Keratinocyte (primary cell): Measurements from ENCODE around the gene CCS. TPM values are rescaled to one million over a fixed set of nuclear protein-coding genes. Genes with fewer than 3 reads are reported as not detected.

ENCODE experiments used
- DNase-seq: peaks from one replicate; pipeline ENCODE4 v3.0.0-alpha.2; 2011; ENCODE audit warnings: low read depth, missing footprints, low spot score
- FAIRE-seq: peaks from 2 replicates; lab custom pipeline; 2011; peaks lifted over from hg19 to GRCh38; lab: Jason Lieb, UNC
- H2AFZ ChIP-seq: 2 replicates; pipeline ENCODE4 v1.6.0; 2012; ENCODE audit warnings: low read length, control low read depth, inconsistent platforms; ENCODE audit not compliant: control insufficient read depth
- H3K27ac ChIP-seq: 2 replicates; pipeline ENCODE4 v1.5.1; 2011; ENCODE audit warnings: low read length; ENCODE audit not compliant: control insufficient read depth, insufficient read depth
- H3K27me3 ChIP-seq: 3 replicates; pipeline ENCODE4 v1.6.0; 2011; ENCODE audit warnings: low read length; ENCODE audit not compliant: control insufficient read depth, insufficient read depth; ENCODE audit errors: extremely low read depth
- H3K36me3 ChIP-seq, 2 experiments: 2 replicates in 1 of 2; 3 replicates in 1 of 2; pipeline ENCODE4 v1.5.1; 2011; ENCODE audit warnings: low read length in 2 of 2, mild to moderate bottlenecking in 1 of 2; ENCODE audit not compliant: control insufficient read depth in 2 of 2, insufficient read depth in 2 of 2; ENCODE audit errors: extremely low read depth in 1 of 2
- H3K4me1 ChIP-seq: 3 replicates; pipeline ENCODE4 v1.5.1; 2011; ENCODE audit warnings: low read length; ENCODE audit not compliant: control insufficient read depth, insufficient read depth; ENCODE audit errors: extremely low read depth
- H3K4me2 ChIP-seq: 3 replicates; pipeline ENCODE4 v1.6.0; 2011; ENCODE audit warnings: low read depth, low read length; ENCODE audit not compliant: control insufficient read depth, insufficient read depth; ENCODE audit errors: extremely low read depth
- H3K4me3 ChIP-seq, 3 experiments: fragments of 200-600 bp in 1 of 3; sonication (generic) in 1 of 3; 2 replicates in 2 of 3; 3 replicates in 1 of 3; pipeline ENCODE4 v1.5.1; 2011 to 2016; ENCODE audit warnings: low read length in 3 of 3, mild to moderate bottlenecking in 3 of 3, control low read depth in 2 of 3, inconsistent platforms in 1 of 3, low read depth in 1 of 3, mixed read lengths in 1 of 3, mixed run types in 1 of 3, moderate library complexity in 1 of 3; ENCODE audit not compliant: control insufficient read depth in 2 of 3, insufficient read depth in 2 of 3; ENCODE audit errors: extremely low read depth in 1 of 3
- H3K79me2 ChIP-seq: 2 replicates; pipeline ENCODE4 v1.6.0; 2012; ENCODE audit warnings: low read length; ENCODE audit not compliant: control insufficient read depth, insufficient read depth
- H3K9ac ChIP-seq: 3 replicates; pipeline ENCODE4 v1.6.0; 2011; ENCODE audit warnings: low read length; ENCODE audit not compliant: control insufficient read depth, insufficient read depth; ENCODE audit errors: extremely low read depth
- H3K9me1 ChIP-seq: 3 replicates; pipeline ENCODE4 v1.6.0; 2011; ENCODE audit warnings: low read length; ENCODE audit not compliant: control insufficient read depth, insufficient read depth; ENCODE audit errors: extremely low read depth
- H3K9me3 ChIP-seq: 2 replicates; pipeline ENCODE4 v1.5.1; 2012; ENCODE audit warnings: low read depth, low read length; ENCODE audit not compliant: control insufficient read depth
- H4K20me1 ChIP-seq: 3 replicates; pipeline ENCODE4 v1.6.0; 2011; ENCODE audit warnings: low read length; ENCODE audit not compliant: control insufficient read depth, insufficient read depth; ENCODE audit errors: extremely low read depth
- EZH2 ChIP-seq: IDR thresholded peaks from one replicate; pipeline ENCODE4 v1.6.1; 2012; ENCODE audit warnings: inconsistent platforms, mild to moderate bottlenecking, low read length, moderate library complexity
- dilution Hi-C: fragments of 300-500 bp; cut with MboI; formaldehyde crosslinking; loops from one replicate; pipeline ENCODE4 v1.7.0; 2020; ENCODE audit warnings: low sequenced_read_pairs; ENCODE audit not compliant: extremely low pct_ligation_motif_present
- polyA plus RNA-seq, 5 experiments: library from polyadenylated mRNA; depleted of rRNA in 3 of 5; stranded (reverse) in 3 of 5; stranded (forward) in 1 of 5; unstranded in 1 of 5; fragments of >200 nt; gene quantifications; 1 replicate in 1 of 5; 2 replicates in 3 of 5; 3 replicates in 1 of 5; pipeline versions ENCODE4 v1.2.1 to v1.2.3, GENCODE V29; 2011 to 2012; ENCODE audit warnings: missing spikeins in 2 of 5, low read depth in 1 of 5, low replicate concordance in 1 of 5
- TF ChIP-seq, protein P1 (sequence below), 3 experiments: IDR thresholded peaks in 1 of 3; conservative IDR thresholded peaks in 1 of 3; optimal IDR thresholded peaks in 1 of 3; 2 replicates in 2 of 3; 3 replicates in 1 of 3; pipeline versions ENCODE3 to v1.5.1; 2011; ENCODE audit warnings: low read length in 3 of 3, mild to moderate bottlenecking in 3 of 3, moderate library complexity in 2 of 3, control low read depth in 1 of 3, inconsistent platforms in 1 of 3; ENCODE audit not compliant: insufficient read depth in 2 of 3; ENCODE audit errors: extremely low read depth in 1 of 3

CCS gene
- polyA plus RNA-seq, 1 donor (not counting 4 experiments of a cell fraction or from before 2014, with no cell fraction given) = 17.6 TPM

DNA sequence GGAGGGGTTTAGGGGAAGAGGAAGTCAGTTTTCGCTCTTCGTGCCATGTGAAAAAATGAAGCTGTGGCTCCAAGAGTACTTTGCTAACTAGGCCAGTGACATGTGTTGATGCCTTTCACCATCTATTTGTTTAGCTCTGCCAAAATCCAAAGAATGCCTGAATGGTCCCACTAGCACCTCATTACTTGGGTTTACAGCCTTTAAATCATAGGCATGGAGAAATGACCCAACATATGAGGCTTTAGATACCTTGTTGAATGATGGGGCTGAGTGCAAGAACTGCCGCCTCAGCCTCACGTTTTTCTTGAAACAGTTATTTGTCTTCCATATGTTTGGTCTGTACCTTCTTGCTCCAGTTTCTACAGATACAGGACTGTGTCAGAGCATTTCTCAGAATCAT lies 53.8 kb downstream of the CCS start:
- no peak for FAIRE-seq

DNA sequence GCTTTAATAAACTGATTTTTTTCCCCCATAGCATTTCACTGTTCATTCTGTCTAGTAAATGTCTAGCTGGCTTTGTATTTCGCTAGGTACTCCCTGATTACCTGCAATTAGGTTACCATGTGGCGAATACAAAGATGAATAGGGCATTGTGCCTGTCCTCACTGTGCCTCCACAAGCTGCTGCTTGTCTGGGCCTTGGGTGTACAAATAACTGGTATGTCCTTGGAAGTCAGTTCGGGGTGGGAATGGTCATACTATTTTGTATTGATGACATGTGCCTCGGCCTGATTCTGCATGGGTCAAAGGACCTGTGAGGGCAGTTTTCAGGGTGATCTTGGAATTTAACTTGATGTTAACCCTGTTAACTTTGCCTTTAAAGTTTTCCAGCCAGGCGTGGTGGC lies 56.9 kb downstream of the CCS start:
- no peaks in the 10 kb centered on the region for H3K9me3 ChIP-seq
- FAIRE-seq (no peak), DNase-seq (no peak)
- no peak overlapping the region for H3K27ac ChIP-seq
- H3K4me1 ChIP-seq = peaks cover 8% of the 10 kb centered on the region
- peaks cover 17% of the 10 kb centered on the region for H4K20me1 ChIP-seq
- H2AFZ ChIP-seq = no peak overlapping the region
- H3K9me1 ChIP-seq = no peaks in the 10 kb centered on the region
- dilution Hi-C loops = no loop called here
- H3K4me3 ChIP-seq = no peak overlapping the region
- H3K79me2 ChIP-seq = peaks cover 60% of the 10 kb centered on the region
- TF ChIP-seq, protein P1, sequence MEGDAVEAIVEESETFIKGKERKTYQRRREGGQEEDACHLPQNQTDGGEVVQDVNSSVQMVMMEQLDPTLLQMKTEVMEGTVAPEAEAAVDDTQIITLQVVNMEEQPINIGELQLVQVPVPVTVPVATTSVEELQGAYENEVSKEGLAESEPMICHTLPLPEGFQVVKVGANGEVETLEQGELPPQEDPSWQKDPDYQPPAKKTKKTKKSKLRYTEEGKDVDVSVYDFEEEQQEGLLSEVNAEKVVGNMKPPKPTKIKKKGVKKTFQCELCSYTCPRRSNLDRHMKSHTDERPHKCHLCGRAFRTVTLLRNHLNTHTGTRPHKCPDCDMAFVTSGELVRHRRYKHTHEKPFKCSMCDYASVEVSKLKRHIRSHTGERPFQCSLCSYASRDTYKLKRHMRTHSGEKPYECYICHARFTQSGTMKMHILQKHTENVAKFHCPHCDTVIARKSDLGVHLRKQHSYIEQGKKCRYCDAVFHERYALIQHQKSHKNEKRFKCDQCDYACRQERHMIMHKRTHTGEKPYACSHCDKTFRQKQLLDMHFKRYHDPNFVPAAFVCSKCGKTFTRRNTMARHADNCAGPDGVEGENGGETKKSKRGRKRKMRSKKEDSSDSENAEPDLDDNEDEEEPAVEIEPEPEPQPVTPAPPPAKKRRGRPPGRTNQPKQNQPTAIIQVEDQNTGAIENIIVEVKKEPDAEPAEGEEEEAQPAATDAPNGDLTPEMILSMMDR (optimal IDR thresholded peaks at IDR 0.05 in 1 of 3, IDR thresholded peaks at IDR 0.05 in 1 of 3, conservative IDR thresholded peaks at IDR 0.05 in 1 of 3; ENCODE audit: extremely low read depth in 1 of 3, insufficient read depth in 2 of 3, low read length in 3 of 3) = no peak
- H3K36me3 ChIP-seq = peaks cover 24 to 31% of the 10 kb centered on the region in 2 experiments
- H3K9ac ChIP-seq = no peak overlapping the region
- no peak overlapping the region for H3K4me2 ChIP-seq
- no peaks in the 10 kb centered on the region for H3K27me3 ChIP-seq

More for the DNA sequence above, 53.8 kb downstream of the CCS start:
- H3K36me3 ChIP-seq = peaks cover 34 to 49% of the 10 kb centered on the region in 2 experiments
- TF ChIP-seq, protein P1 (optimal IDR thresholded peaks at IDR 0.05 in 1 of 3, IDR thresholded peaks at IDR 0.05 in 1 of 3, conservative IDR thresholded peaks at IDR 0.05 in 1 of 3; ENCODE audit: extremely low read depth in 1 of 3, insufficient read depth in 2 of 3, low read length in 3 of 3) = no peak
- no peak for TF ChIP-seq EZH2
- H3K9me1 ChIP-seq = peaks cover 3% of the 10 kb centered on the region
- peaks cover 41% of the 10 kb centered on the region for H4K20me1 ChIP-seq
- DNase-seq = no peak
- H2AFZ ChIP-seq = no peak overlapping the region
- H3K4me3 ChIP-seq = no peak overlapping the region
- no peaks in the 10 kb centered on the region for H3K27me3 ChIP-seq
- H3K9me3 ChIP-seq = no peaks in the 10 kb centered on the region
- no peak overlapping the region for H3K27ac ChIP-seq
- H3K4me2 ChIP-seq = no peak overlapping the region
- peaks cover 9% of the 10 kb centered on the region for H3K4me1 ChIP-seq
- dilution Hi-C loops = no loop called here
- H3K79me2 ChIP-seq = peaks cover 82% of the 10 kb centered on the region
- H3K9ac ChIP-seq = no peak overlapping the region
